CD4-positive, CD25-positive, alpha-beta regulatory T cell (primary cell): ENCODE data around the gene KCND2. TPM values are rescaled to one million over a fixed set of nuclear protein-coding genes. Genes with fewer than 3 reads are reported as not detected.

ENCODE experiments used
- ATAC-seq, 2 donors: fragments of 150-1000 bp; cut with Tn5 transposase; one replicate each; pipeline ENCODE4 v1.10.0; 2021; ENCODE audit warnings: low read depth in 2 of 2, moderate number of reproducible peaks in 2 of 2, moderate library complexity in 1 of 2
- DNase-seq, 3 donors: peaks; one replicate each; pipeline versions ENCODE4 v3.0.0 to v3.0.0-alpha.2; 2012 to 2022; ENCODE audit warnings: mixed read lengths in 1 of 3
- H3K27ac ChIP-seq: one replicate; pipeline ENCODE4 v1.7.0; 2013; ENCODE audit warnings: mild to moderate bottlenecking, low read length; ENCODE audit not compliant: insufficient read depth, poor library complexity, severe bottlenecking
- H3K27me3 ChIP-seq: one replicate; pipeline ENCODE4 v1.7.0; 2013; ENCODE audit warnings: low read length; ENCODE audit not compliant: control insufficient read depth, insufficient read depth
- H3K36me3 ChIP-seq: one replicate; pipeline ENCODE4 v1.7.0; 2013; ENCODE audit warnings: mild to moderate bottlenecking, low read length, moderate library complexity; ENCODE audit not compliant: control insufficient read depth, insufficient read depth
- H3K4me1 ChIP-seq: 2 replicates; pipeline ENCODE4 v1.7.0; 2013; ENCODE audit warnings: mild to moderate bottlenecking, low read length; ENCODE audit not compliant: insufficient read depth, control insufficient read depth, poor library complexity, severe bottlenecking
- H3K4me3 ChIP-seq: one replicate; pipeline ENCODE4 v1.7.0; 2013; ENCODE audit warnings: low read depth, mild to moderate bottlenecking, low read length, moderate library complexity
- H3K9me3 ChIP-seq, 2 experiments: 1 replicate in 1 of 2; 2 replicates in 1 of 2; pipeline ENCODE4 v1.7.0; 2013; ENCODE audit warnings: low read length in 2 of 2, mild to moderate bottlenecking in 1 of 2, moderate library complexity in 1 of 2; ENCODE audit not compliant: control insufficient read depth in 2 of 2
- H3K27ac Mint-ChIP-seq, 3 donors: one replicate each; pipeline ENCODE4 v1.8.0; 2020 to 2022; ENCODE audit warnings: mild to moderate bottlenecking in 3 of 3, mixed read lengths in 3 of 3, moderate library complexity in 2 of 3
- H3K27me3 Mint-ChIP-seq: one replicate; pipeline ENCODE4 v1.8.0; 2022; ENCODE audit warnings: mild to moderate bottlenecking, mixed read lengths
- H3K36me3 Mint-ChIP-seq: one replicate; pipeline ENCODE4 v1.8.0; 2020; ENCODE audit warnings: mixed read lengths
- H3K4me1 Mint-ChIP-seq, 4 donors: one replicate each; pipeline ENCODE4 v1.8.0; 2020 to 2022; ENCODE audit warnings: mixed read lengths in 4 of 4, mild to moderate bottlenecking in 1 of 4
- H3K4me3 Mint-ChIP-seq, 4 donors: one replicate each; pipeline ENCODE4 v1.8.0; 2020 to 2022; ENCODE audit warnings: mild to moderate bottlenecking in 4 of 4, mixed read lengths in 4 of 4, moderate library complexity in 3 of 4
- H3K9me3 Mint-ChIP-seq, 7 donors: one replicate each; pipeline ENCODE4 v1.8.0; 2020 to 2022; ENCODE audit warnings: mixed read lengths in 7 of 7, mild to moderate bottlenecking in 3 of 7, moderate library complexity in 2 of 7
- polyA plus RNA-seq, 4 donors: library from polyadenylated mRNA; unstranded; fragments of 300-500 nt; fragmentation: Illumina TruSeq; gene quantifications; one replicate each; pipeline ENCODE4 v1.2.3, GENCODE V29; 2021
- total RNA-seq: library from RNA; stranded (reverse); gene quantifications from one replicate; pipeline ENCODE4 v1.2.3, GENCODE V29; 2022

KCND2 gene
- total and polyA plus RNA-seq, 5 donors from 2014 or later, result not detected

- H3K4me3 ChIP-seq, result no peak overlapping the region
- no peak overlapping the region for H3K4me3 Mint-ChIP-seq
- no peak for ATAC-seq
These were observed 129.2 kb downstream of the KCND2 start for GRCh38 chr7:120402079-120402767.

DNA sequence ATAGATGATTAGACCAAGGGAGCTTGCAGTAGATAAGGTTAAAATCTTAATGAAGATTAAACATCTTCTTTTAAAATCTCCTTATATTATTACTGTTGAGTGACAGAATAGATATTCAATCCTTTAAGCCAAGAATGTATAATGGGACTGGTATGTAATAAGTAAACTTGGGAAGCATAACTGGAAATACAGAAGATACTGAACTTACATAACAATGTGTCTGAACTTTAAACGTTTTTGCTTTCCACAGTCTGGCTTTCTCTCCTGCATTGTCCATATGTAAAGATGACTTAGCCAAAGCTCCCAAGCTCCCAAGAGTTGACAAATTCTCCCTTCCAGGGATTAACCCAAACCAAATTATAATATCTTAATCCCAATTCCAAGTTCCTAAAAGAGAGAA is 129.8 kb downstream of the KCND2 start:
- peak overlapping the region in 1 of 3 donors; percentile 26 for H3K27ac Mint-ChIP-seq
- H3K9me3 ChIP-seq, result peaks cover 0 to 2% of the 10 kb centered on the region in 2 experiments
- no peak overlapping the region for H3K4me3 ChIP-seq
- peaks cover 2 to 6% (median 4%) of the 10 kb centered on the region in 7 donors for H3K9me3 Mint-ChIP-seq
- no peaks in the 10 kb centered on the region for H3K36me3 Mint-ChIP-seq
- no peak overlapping the region for H3K27ac ChIP-seq
- no peaks in the 10 kb centered on the region for H3K27me3 ChIP-seq
- H3K4me3 Mint-ChIP-seq, result no peak overlapping the region
- H3K27me3 Mint-ChIP-seq, result no peaks in the 10 kb centered on the region
- no peaks in the 10 kb centered on the region for H3K36me3 ChIP-seq
- no peaks in the 10 kb centered on the region for H3K4me1 Mint-ChIP-seq
- ATAC-seq (no peak), DNase-seq (no peak)
- no peaks in the 10 kb centered on the region for H3K4me1 ChIP-seq

More at GRCh38 chr7:120402079-120402767, 129.2 kb downstream of the KCND2 start:
- Mint-ChIP-seq H3K36me3 (no peaks in the 10 kb centered on the region), H3K27me3 (no peaks in the 10 kb centered on the region), H3K9me3 (peaks cover 2 to 6% (median 3%) of the 10 kb centered on the region in 7 donors), H3K4me1 (no peaks in the 10 kb centered on the region), H3K27ac (no peak overlapping the region)
- DNase-seq, result no peak
- H3K27me3 ChIP-seq, result no peaks in the 10 kb centered on the region
- peaks cover 0 to 2% of the 10 kb centered on the region in 2 experiments for H3K9me3 ChIP-seq
- H3K36me3 ChIP-seq, result no peaks in the 10 kb centered on the region
- H3K4me1 ChIP-seq, result no peaks in the 10 kb centered on the region
- H3K27ac ChIP-seq, result no peak overlapping the region

- ATAC-seq (no peak), DNase-seq (no peak)
- no peaks in the 10 kb centered on the region for H3K36me3 ChIP-seq
- H3K4me1 Mint-ChIP-seq, result no peaks in the 10 kb centered on the region
- H3K4me3 Mint-ChIP-seq, result no peak overlapping the region
- H3K9me3 Mint-ChIP-seq, result peaks cover 0 to 5% (median 3%) of the 10 kb centered on the region in 7 donors
- H3K27me3 Mint-ChIP-seq, result no peaks in the 10 kb centered on the region
- H3K4me1 ChIP-seq, result no peaks in the 10 kb centered on the region
- peaks cover 0 to 2% of the 10 kb centered on the region in 2 experiments for H3K9me3 ChIP-seq
- no peak overlapping the region for H3K27ac Mint-ChIP-seq
- no peaks in the 10 kb centered on the region for H3K36me3 Mint-ChIP-seq
- no peak overlapping the region for H3K4me3 ChIP-seq
- no peaks in the 10 kb centered on the region for H3K27me3 ChIP-seq
- no peak overlapping the region for H3K27ac ChIP-seq
These were observed 131.1 kb downstream of the KCND2 start for GRCh38 chr7:120404042-120404441.

- H3K36me3 ChIP-seq, result no peaks in the 10 kb centered on the region
- no peaks in the 10 kb centered on the region for H3K36me3 Mint-ChIP-seq
- H3K4me1 ChIP-seq, result no peaks in the 10 kb centered on the region
- H3K27ac Mint-ChIP-seq, result no peak overlapping the region
- H3K27me3 Mint-ChIP-seq, result no peaks in the 10 kb centered on the region
- no peak overlapping the region for H3K4me3 Mint-ChIP-seq
- no peaks in the 10 kb centered on the region for H3K27me3 ChIP-seq
- peaks cover 0 to 2% of the 10 kb centered on the region in 2 experiments for H3K9me3 ChIP-seq
- no peak overlapping the region for H3K27ac ChIP-seq
- H3K4me3 ChIP-seq, result no peak overlapping the region
- DNase-seq, result no peak
- H3K9me3 Mint-ChIP-seq, result peaks cover 0 to 5% (median 4%) of the 10 kb centered on the region in 7 donors
- no peak for ATAC-seq
- no peaks in the 10 kb centered on the region for H3K4me1 Mint-ChIP-seq
These were observed 132.7 kb downstream of the KCND2 start for GRCh38 chr7:120405652-120406051.

DNA sequence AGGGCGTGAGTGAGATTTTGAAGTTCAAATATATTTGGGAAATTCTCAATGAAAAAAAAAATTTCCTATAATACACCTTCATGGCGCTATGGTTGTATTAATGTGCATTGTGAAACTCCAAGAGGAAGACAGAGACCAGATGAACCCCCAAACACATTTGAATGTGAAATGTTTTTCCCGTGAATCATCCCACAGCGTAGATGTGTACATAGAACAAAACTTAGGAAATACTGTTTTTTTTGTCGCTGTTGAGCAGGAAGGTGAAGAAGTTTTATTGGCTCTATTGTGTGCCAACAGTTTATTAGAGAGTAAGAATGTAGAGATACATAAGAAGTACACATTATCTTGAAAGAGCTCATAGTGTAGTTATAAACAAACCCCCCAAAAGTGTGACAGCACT is 134.0 kb downstream of the KCND2 start:
- Histone ChIP-seq H3K27ac (no peak overlapping the region), H3K27me3 (no peaks in the 10 kb centered on the region)
- no peak overlapping the region for H3K27ac Mint-ChIP-seq

GRCh38 chr7:120412139-120413050 is 139.4 kb downstream of the KCND2 start:
- Histone ChIP-seq H3K27ac (no peak overlapping the region), H3K4me1 (no peaks in the 10 kb centered on the region), H3K4me3 (no peak overlapping the region), H3K27me3 (no peaks in the 10 kb centered on the region), H3K36me3 (no peaks in the 10 kb centered on the region), H3K9me3 (no peaks in the 10 kb centered on the region)
- H3K27ac Mint-ChIP-seq, result no peak overlapping the region
- no peaks in the 10 kb centered on the region for H3K27me3 Mint-ChIP-seq
- ATAC-seq (no peak), DNase-seq (no peak)
- H3K4me3 Mint-ChIP-seq, result no peak overlapping the region
- peaks cover 0 to 2% (median 0%) of the 10 kb centered on the region in 7 donors for H3K9me3 Mint-ChIP-seq
- no peaks in the 10 kb centered on the region for H3K36me3 Mint-ChIP-seq
- no peaks in the 10 kb centered on the region for H3K4me1 Mint-ChIP-seq

More for the DNA sequence above, 134.0 kb downstream of the KCND2 start:
- H3K4me3 ChIP-seq, result no peak overlapping the region
- no peak for ATAC-seq
- H3K4me1 ChIP-seq, result no peaks in the 10 kb centered on the region
- H3K36me3 Mint-ChIP-seq, result no peaks in the 10 kb centered on the region
- H3K36me3 ChIP-seq, result no peaks in the 10 kb centered on the region
- no peak for DNase-seq
- H3K9me3 Mint-ChIP-seq, result peaks cover 0 to 4% (median 1%) of the 10 kb centered on the region in 7 donors
- no peaks in the 10 kb centered on the region for H3K27me3 Mint-ChIP-seq
- no peaks in the 10 kb centered on the region for H3K4me1 Mint-ChIP-seq
- peaks cover 0 to 2% of the 10 kb centered on the region in 2 experiments for H3K9me3 ChIP-seq
- no peak overlapping the region for H3K4me3 Mint-ChIP-seq

DNA sequence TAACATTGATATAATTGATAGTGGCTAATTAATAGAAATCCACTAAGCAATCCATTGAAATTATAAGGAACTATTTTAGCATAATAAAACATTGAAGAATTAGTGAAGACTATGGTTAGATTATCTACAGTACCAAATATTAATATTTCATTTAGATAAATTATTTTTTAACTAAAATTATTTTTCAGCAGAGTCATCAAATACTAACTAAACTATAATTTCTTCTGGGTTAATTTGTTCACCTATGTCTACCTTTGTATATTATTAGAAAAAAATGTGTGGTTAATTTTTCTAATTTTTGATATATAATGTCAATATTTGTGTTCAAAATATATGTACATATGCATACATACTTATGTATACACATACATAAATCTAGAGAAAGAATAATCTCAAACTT is 140.2 kb downstream of the KCND2 start:
- ATAC-seq, result no peak
- Mint-ChIP-seq H3K9me3 (peaks cover 0 to 2% (median 0%) of the 10 kb centered on the region in 7 donors), H3K27ac (no peak overlapping the region)

More for the DNA sequence above, 140.2 kb downstream of the KCND2 start:
- no peak overlapping the region for H3K4me3 ChIP-seq
- H3K4me3 Mint-ChIP-seq, result no peak overlapping the region
- no peaks in the 10 kb centered on the region for H3K4me1 ChIP-seq
- no peaks in the 10 kb centered on the region for H3K4me1 Mint-ChIP-seq
- H3K27me3 ChIP-seq, result no peaks in the 10 kb centered on the region
- no peak overlapping the region for H3K27ac ChIP-seq
- H3K36me3 ChIP-seq, result no peaks in the 10 kb centered on the region
- H3K36me3 Mint-ChIP-seq, result no peaks in the 10 kb centered on the region
- no peak for DNase-seq
- H3K9me3 ChIP-seq, result no peaks in the 10 kb centered on the region
- no peaks in the 10 kb centered on the region for H3K27me3 Mint-ChIP-seq
